Neural progenitor cell (in vitro differentiated cells): ENCODE results near the gene ATP10A. TPM values are rescaled to one million over a fixed set of nuclear protein-coding genes. Genes with fewer than 3 reads are reported as not detected.

Experiments
- DNase-seq: peaks from one replicate; pipeline ENCODE4 v3.0.0-alpha.2; 2016; ENCODE audit warnings: low spot score
- H2AFZ ChIP-seq: fragments of 200-600 bp; sonication (generic); replicated peaks from 2 replicates; pipeline ENCODE4 v1.6.1; 2016; ENCODE audit warnings: antibody characterized with exemption
- H3F3A ChIP-seq: fragments of 200-600 bp; sonication (generic); 2 replicates; pipeline ENCODE4 v1.6.1; 2016; ENCODE audit warnings: antibody characterized with exemption, low read depth
- H3K27ac ChIP-seq: fragments of 200-600 bp; sonication (generic); 2 replicates; pipeline ENCODE4 v1.5.1; 2016; ENCODE audit warnings: mild to moderate bottlenecking
- H3K27me3 ChIP-seq: fragments of 200-600 bp; sonication (generic); 2 replicates; pipeline ENCODE4 v1.6.1; 2016; ENCODE audit warnings: mild to moderate bottlenecking, moderate library complexity
- H3K36me3 ChIP-seq: fragments of 200-600 bp; sonication (generic); 2 replicates; pipeline ENCODE4 v1.5.1; 2016
- H3K4me1 ChIP-seq: fragments of 200-600 bp; sonication (generic); 2 replicates; pipeline ENCODE4 v1.6.1; 2016; ENCODE audit warnings: mixed run types
- H3K4me2 ChIP-seq: fragments of 200-600 bp; sonication (generic); 2 replicates; pipeline ENCODE4 v1.6.1; 2016
- H3K4me3 ChIP-seq: fragments of 200-600 bp; sonication (generic); 2 replicates; pipeline ENCODE4 v1.5.1; 2016
- H3K79me2 ChIP-seq: fragments of 200-600 bp; sonication (generic); 2 replicates; pipeline ENCODE4 v1.6.1; 2016; ENCODE audit warnings: low read depth
- H3K9ac ChIP-seq: fragments of 200-600 bp; sonication (generic); 2 replicates; pipeline ENCODE4 v1.6.1; 2016
- H3K9me3 ChIP-seq: fragments of 200-600 bp; sonication (generic); 2 replicates; pipeline ENCODE4 v1.5.1; 2016; ENCODE audit warnings: low read depth
- H4K20me1 ChIP-seq: fragments of 200-600 bp; sonication (generic); 2 replicates; pipeline ENCODE4 v1.6.1; 2016; ENCODE audit warnings: low read depth
- H3K27ac Mint-ChIP-seq: 3 replicates; pipeline ENCODE4 v1.8.0; 2021; ENCODE audit warnings: mixed read lengths
- H3K27me3 Mint-ChIP-seq: 2 replicates; pipeline ENCODE4 v1.8.0; 2022; ENCODE audit warnings: low read depth, mild to moderate bottlenecking, inconsistent platforms, moderate library complexity, mixed read lengths; ENCODE audit not compliant: insufficient read depth
- H3K36me3 Mint-ChIP-seq: 3 replicates; pipeline ENCODE4 v1.8.0; 2021; ENCODE audit warnings: mixed read lengths
- H3K4me1 Mint-ChIP-seq: 3 replicates; pipeline ENCODE4 v1.8.0; 2021; ENCODE audit warnings: mixed read lengths
- H3K4me3 Mint-ChIP-seq: 3 replicates; pipeline ENCODE4 v1.8.0; 2021; ENCODE audit warnings: mild to moderate bottlenecking, moderate library complexity, mixed read lengths
- H3K9me3 Mint-ChIP-seq: 3 replicates; pipeline ENCODE4 v1.8.0; 2020; ENCODE audit warnings: mixed read lengths
- EZH2 ChIP-seq: fragments of 200-600 bp; sonication (generic); IDR thresholded peaks from 2 replicates; pipeline ENCODE4 v1.6.1; 2017; ENCODE audit warnings: antibody characterized with exemption, mild to moderate bottlenecking, moderate library complexity
- EZH2phosphoT487 ChIP-seq: fragments of 200-600 bp; sonication (generic); IDR thresholded peaks from 2 replicates; pipeline ENCODE4 v1.6.1; 2017; ENCODE audit warnings: antibody characterized with exemption
- total RNA-seq: library from RNA; depleted of rRNA; stranded (reverse); fragments of >200 nt; gene quantifications from 2 replicates; pipeline ENCODE4 v1.2.3, GENCODE V29; 2015; ENCODE audit warnings: low replicate concordance
- TF ChIP-seq, protein P1 (sequence below): fragments of 200-600 bp; sonication (generic); IDR thresholded peaks from 2 replicates; pipeline ENCODE4 v1.5.1; 2017; ENCODE audit warnings: antibody characterized with exemption, mild to moderate bottlenecking

Gene ATP10A
- total RNA-seq, 1 donor from 2014 or later: 0.32 TPM

DNA sequence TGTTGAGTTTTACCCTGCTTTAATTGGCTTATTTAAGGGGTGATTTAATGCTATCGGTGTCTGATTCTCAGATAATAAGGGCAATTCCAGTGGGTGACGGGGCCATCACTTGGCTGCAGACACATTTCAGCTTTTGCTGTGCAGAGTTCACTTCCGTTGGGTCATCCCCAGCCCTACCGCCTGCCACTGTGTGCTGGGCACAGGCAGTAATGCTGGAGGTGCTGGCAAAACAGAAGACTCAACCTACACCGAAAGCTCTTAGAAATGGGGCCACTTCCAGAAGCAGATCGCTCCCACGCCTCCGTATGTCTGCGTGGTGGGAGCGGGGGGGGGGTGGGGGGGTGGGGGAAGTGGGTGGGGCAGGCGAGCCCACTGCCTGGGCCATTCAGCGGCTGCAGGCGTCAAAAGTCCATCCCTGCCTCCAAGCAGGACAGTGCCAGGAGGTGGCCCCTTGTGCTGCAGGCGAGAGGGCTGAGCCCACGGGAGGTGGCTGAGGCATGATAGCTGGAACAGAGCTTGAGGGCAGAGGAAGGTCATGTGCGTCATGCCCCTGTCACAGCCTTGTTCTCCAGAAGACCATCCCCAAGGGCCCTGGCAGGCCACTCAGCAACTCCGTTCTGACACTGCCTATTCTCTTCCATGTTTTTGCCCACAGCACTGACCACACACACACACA is 128.3 kb downstream of the ATP10A start:
- H3K4me1 ChIP-seq: peaks cover 14% of the 10 kb centered on the region
- H3K4me3 ChIP-seq: no peak overlapping the region
- peaks cover 2% of the 10 kb centered on the region for H3K36me3 Mint-ChIP-seq
- TF ChIP-seq EZH2 (no peak), EZH2phosphoT487 (no peak)
- TF ChIP-seq, protein P1, sequence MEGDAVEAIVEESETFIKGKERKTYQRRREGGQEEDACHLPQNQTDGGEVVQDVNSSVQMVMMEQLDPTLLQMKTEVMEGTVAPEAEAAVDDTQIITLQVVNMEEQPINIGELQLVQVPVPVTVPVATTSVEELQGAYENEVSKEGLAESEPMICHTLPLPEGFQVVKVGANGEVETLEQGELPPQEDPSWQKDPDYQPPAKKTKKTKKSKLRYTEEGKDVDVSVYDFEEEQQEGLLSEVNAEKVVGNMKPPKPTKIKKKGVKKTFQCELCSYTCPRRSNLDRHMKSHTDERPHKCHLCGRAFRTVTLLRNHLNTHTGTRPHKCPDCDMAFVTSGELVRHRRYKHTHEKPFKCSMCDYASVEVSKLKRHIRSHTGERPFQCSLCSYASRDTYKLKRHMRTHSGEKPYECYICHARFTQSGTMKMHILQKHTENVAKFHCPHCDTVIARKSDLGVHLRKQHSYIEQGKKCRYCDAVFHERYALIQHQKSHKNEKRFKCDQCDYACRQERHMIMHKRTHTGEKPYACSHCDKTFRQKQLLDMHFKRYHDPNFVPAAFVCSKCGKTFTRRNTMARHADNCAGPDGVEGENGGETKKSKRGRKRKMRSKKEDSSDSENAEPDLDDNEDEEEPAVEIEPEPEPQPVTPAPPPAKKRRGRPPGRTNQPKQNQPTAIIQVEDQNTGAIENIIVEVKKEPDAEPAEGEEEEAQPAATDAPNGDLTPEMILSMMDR: no peak
- H3K4me3 Mint-ChIP-seq: no peak overlapping the region
- H3K27ac ChIP-seq: no peak overlapping the region
- peaks cover 12% of the 10 kb centered on the region for H3K27me3 Mint-ChIP-seq
- H3K27me3 ChIP-seq: no peaks in the 10 kb centered on the region
- H3F3A ChIP-seq: no peaks in the 10 kb centered on the region
- no peaks in the 10 kb centered on the region for H3K79me2 ChIP-seq
- H4K20me1 ChIP-seq: no peaks in the 10 kb centered on the region
- H3K36me3 ChIP-seq: no peaks in the 10 kb centered on the region
- H3K9ac ChIP-seq: no peak overlapping the region
- DNase-seq: no peak
- peaks cover 2% of the 10 kb centered on the region for H3K9me3 Mint-ChIP-seq
- H2AFZ ChIP-seq: no peak overlapping the region
- no peak overlapping the region for H3K27ac Mint-ChIP-seq
- no peaks in the 10 kb centered on the region for H3K9me3 ChIP-seq
- no peak overlapping the region for H3K4me2 ChIP-seq
- H3K4me1 Mint-ChIP-seq: peaks cover 49% of the 10 kb centered on the region

DNA sequence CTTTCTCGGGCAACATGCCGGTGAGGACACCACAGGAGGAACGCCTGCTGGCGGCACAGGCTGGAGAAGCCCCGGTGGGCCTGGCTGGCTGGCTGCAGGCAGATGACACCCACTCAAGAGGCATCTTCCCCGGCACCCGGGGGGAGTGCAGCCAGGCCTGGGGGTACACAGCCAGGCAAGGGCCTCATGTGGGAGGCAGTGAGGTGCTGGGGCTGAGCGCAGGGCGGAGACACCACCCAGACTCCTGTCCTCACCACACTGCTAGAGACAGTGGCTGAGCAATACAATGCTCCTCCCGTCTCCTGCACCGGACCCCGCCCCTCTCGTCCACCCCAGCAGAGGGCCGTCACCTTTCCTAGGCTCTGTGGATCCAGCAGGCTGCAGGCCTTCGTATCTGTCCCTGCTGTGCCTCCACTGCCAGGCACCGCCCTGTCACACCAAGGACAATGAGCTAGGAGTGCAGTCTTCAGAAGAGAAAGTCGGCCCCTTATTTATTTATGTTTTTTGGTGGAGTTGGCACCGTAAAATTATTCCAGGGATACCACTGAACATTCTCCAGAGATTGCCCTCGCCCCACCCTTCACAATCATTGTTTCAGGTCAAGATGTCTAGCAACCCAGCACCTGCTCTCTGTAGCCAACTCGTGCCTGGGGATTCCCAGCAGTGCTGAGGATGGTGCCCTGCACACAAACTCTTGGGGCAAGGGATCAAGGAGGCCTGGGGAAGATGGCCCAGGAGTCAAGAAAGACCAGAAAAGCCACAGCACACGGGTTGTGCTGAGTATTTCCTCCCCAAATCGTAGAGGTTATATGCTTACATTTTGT is 129.1 kb downstream of the ATP10A start:
- H3K4me1 Mint-ChIP-seq: peaks cover 44% of the 10 kb centered on the region
- no peaks in the 10 kb centered on the region for H3K27me3 ChIP-seq
- H3K36me3 ChIP-seq: no peaks in the 10 kb centered on the region
- no peak overlapping the region for H2AFZ ChIP-seq
- peaks cover 12% of the 10 kb centered on the region for H3K27me3 Mint-ChIP-seq
- H3K9ac ChIP-seq: no peak overlapping the region
- H3K27ac ChIP-seq: no peak overlapping the region
- no peaks in the 10 kb centered on the region for H3K9me3 ChIP-seq
- no peak overlapping the region for H3K4me3 Mint-ChIP-seq
- H3K4me3 ChIP-seq: no peak overlapping the region
- H3K4me2 ChIP-seq: no peak overlapping the region
- no peak for DNase-seq
- no peak for TF ChIP-seq EZH2
- TF ChIP-seq EZH2phosphoT487: no peak
- TF ChIP-seq, protein P1: no peak
- no peaks in the 10 kb centered on the region for H3F3A ChIP-seq
- peak overlapping the region; percentile 46 for H3K27ac Mint-ChIP-seq
- H4K20me1 ChIP-seq: no peaks in the 10 kb centered on the region
- peaks cover 2% of the 10 kb centered on the region for H3K36me3 Mint-ChIP-seq
- H3K4me1 ChIP-seq: peaks cover 14% of the 10 kb centered on the region
- H3K9me3 Mint-ChIP-seq: peaks cover 2% of the 10 kb centered on the region
- no peaks in the 10 kb centered on the region for H3K79me2 ChIP-seq

DNA sequence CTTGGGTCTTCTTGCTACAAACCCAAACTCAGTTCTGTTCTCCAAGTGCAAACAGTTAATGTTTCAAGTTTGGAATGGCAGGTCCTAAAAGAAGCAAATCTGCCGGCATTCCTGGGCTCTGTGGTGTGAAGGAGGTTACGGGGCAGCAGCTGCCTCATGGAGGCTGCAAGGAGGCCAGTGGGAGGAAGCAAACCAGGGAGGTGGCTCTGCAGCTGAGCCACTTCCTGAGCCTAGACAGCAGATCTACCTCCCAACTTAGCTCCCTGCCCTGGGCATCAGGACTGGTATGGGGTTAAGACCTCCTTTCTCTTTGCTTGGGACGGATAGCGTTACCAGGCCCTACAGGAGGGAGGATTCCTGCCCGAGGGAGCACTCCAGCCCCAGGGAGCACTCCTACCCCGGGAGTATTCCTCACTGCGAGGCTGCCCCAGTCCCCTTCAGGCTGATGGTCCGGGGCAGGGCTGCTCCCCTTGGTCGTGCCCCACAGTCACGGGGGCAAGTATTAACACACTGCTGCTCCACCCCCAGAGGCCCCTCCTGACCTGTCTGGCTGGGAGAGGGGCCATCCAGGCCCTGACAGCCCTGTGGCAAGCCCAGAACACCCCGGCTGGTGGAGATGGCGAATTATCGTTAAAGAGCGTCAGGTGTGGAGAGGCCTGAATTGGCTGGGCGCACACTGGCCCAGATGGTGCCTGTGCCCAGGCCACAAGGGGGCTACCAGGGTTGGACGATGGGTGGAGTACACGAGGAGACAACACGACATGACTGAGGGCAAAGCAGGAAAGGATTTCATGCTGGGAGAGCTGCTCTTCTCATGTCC is 129.9 kb downstream of the ATP10A start:
- DNase-seq: no peak
- Mint-ChIP-seq H3K4me1 (peaks cover 42% of the 10 kb centered on the region), H3K27me3 (peaks cover 11% of the 10 kb centered on the region), H3K4me3 (no peak overlapping the region), H3K9me3 (peaks cover 2% of the 10 kb centered on the region), H3K27ac (peak overlapping the region; percentile 46), H3K36me3 (peaks cover 2% of the 10 kb centered on the region)
- Histone ChIP-seq H3K9ac (no peak overlapping the region), H3K9me3 (no peaks in the 10 kb centered on the region), H3K4me2 (no peak overlapping the region), H2AFZ (no peak overlapping the region), H3K36me3 (no peaks in the 10 kb centered on the region), H3K79me2 (no peaks in the 10 kb centered on the region), H3F3A (no peaks in the 10 kb centered on the region), H3K4me3 (no peak overlapping the region), H3K27ac (no peak overlapping the region), H3K27me3 (no peaks in the 10 kb centered on the region), H3K4me1 (peaks cover 14% of the 10 kb centered on the region), H4K20me1 (no peaks in the 10 kb centered on the region)
- TF ChIP-seq, protein P1: no peak
- TF ChIP-seq EZH2phosphoT487: no peak
- no peak for TF ChIP-seq EZH2
